ENCODE results near the gene CACNB4.
"Not testable (repeated sequence)": the region's sequence is repeated elsewhere in the genome, so short reads cannot be mapped to it uniquely, and the experiment has no call there.

CACNB4 gene

GRCh38 chr2:152122161-152122560, 23.3 kb upstream of the CACNB4 start:
- TF ChIP-seq, protein P1, sequence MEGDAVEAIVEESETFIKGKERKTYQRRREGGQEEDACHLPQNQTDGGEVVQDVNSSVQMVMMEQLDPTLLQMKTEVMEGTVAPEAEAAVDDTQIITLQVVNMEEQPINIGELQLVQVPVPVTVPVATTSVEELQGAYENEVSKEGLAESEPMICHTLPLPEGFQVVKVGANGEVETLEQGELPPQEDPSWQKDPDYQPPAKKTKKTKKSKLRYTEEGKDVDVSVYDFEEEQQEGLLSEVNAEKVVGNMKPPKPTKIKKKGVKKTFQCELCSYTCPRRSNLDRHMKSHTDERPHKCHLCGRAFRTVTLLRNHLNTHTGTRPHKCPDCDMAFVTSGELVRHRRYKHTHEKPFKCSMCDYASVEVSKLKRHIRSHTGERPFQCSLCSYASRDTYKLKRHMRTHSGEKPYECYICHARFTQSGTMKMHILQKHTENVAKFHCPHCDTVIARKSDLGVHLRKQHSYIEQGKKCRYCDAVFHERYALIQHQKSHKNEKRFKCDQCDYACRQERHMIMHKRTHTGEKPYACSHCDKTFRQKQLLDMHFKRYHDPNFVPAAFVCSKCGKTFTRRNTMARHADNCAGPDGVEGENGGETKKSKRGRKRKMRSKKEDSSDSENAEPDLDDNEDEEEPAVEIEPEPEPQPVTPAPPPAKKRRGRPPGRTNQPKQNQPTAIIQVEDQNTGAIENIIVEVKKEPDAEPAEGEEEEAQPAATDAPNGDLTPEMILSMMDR (IDR thresholded peaks at IDR 0.05; ENCODE audit: low read depth, low read length), result no peak
- no peak for TF ChIP-seq POLR2A (IDR thresholded peaks at IDR 0.05; ENCODE audit: extremely low read depth, insufficient read length)
- no peak for TF ChIP-seq MYC (IDR thresholded peaks at IDR 0.05; ENCODE audit: low read depth, low read length)
- TF ChIP-seq, protein P2, sequence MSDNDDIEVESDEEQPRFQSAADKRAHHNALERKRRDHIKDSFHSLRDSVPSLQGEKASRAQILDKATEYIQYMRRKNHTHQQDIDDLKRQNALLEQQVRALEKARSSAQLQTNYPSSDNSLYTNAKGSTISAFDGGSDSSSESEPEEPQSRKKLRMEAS (IDR thresholded peaks at IDR 0.05; ENCODE audit: low read depth, low read length), result no peak
- DNase-seq (ENCODE audit: low read depth), result no peak
- H3K4me3 ChIP-seq (ENCODE audit: low read depth, low read length), result no peak overlapping the region

DNA sequence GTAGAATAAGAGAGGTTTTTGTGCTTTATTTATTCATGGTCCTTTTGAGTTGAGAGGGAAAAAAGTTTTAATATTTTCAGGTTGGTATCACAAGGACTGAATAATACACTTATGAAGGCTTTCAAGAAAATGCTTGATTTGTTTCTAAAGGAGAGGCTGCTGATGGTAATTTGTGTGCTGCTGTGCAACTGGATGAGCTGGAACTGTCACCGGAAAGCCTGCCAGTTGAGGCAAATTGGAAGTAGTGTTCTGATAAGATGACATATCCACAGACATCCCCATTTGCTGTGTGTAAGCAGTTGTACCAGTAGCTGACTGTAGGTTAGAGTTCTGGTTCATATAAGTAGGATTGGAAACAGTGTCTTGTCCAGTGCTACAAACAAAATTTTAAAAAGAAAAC, 21.6 kb upstream of the CACNB4 start:
- no peak overlapping the region for H3K4me3 ChIP-seq (ENCODE audit: low read depth, low read length)
- TF ChIP-seq MYC (IDR thresholded peaks at IDR 0.05; ENCODE audit: low read depth, low read length), result no peak
- TF ChIP-seq POLR2A (IDR thresholded peaks at IDR 0.05; ENCODE audit: extremely low read depth, insufficient read length), result no peak
- TF ChIP-seq, protein P1 (IDR thresholded peaks at IDR 0.05; ENCODE audit: low read depth, low read length), result no peak
- TF ChIP-seq, protein P2 (IDR thresholded peaks at IDR 0.05; ENCODE audit: low read depth, low read length), result no peak
- DNase-seq (ENCODE audit: low read depth), result no peak

DNA sequence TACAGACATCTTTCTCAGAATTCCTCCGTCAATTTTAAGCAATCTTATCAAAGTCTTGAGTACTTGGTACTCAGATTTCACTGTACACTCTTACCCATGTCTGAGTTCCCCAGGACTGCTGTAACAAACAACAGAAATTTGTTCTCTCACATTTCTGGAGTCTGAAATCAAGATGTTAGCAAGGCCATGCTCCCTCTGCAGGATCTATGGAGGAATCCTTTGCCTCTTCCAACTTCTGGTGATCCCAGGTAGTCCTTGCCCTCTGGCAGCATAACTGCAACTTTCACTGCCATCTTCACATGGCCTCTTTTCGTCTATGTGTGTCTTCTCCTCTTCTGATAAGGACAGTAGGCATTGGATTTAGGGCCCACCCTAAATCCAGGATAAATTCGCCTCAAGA, 17.1 kb upstream of the CACNB4 start:
- no peak overlapping the region for H3K4me3 ChIP-seq (ENCODE audit: low read depth, low read length)
- DNase-seq (ENCODE audit: low read depth), result no peak
- no peak for TF ChIP-seq MYC (IDR thresholded peaks at IDR 0.05; ENCODE audit: low read depth, low read length)
- TF ChIP-seq, protein P2 (IDR thresholded peaks at IDR 0.05; ENCODE audit: low read depth, low read length), result no peak
- TF ChIP-seq POLR2A (IDR thresholded peaks at IDR 0.05; ENCODE audit: extremely low read depth, insufficient read length), result no peak
- TF ChIP-seq, protein P1 (IDR thresholded peaks at IDR 0.05; ENCODE audit: low read depth, low read length), result peak; percentile 5

- TF ChIP-seq, protein P2 (IDR thresholded peaks at IDR 0.05; ENCODE audit: low read depth, low read length), result no peak
- DNase-seq (ENCODE audit: low read depth), result no peak
- no peak overlapping the region for H3K4me3 ChIP-seq (ENCODE audit: low read depth, low read length)
Measured at GRCh38 chr2:152114366-152114765, 15.5 kb upstream of the CACNB4 start.

DNA sequence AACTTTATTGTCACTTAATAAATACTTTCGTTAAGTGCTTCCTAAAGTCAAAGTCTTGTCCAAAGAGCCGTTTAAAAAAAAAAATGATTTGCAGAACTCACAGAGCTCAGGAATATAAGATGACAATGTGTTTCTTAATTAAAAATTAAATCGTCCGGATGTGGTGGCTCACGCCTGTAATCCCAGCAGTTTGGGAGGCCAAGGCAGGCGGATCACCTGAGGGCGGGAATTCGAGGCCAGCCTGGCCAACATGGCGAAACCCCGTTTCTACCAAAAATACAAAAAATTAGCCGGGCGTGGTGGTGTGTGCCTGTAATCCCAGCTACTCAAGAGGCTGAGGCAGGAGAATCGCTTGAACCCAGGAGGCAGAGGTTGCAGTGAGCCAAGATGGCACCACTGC, 8.3 kb upstream of the CACNB4 start:
- DNase-seq (ENCODE audit: low read depth); H3K4me3 ChIP-seq (ENCODE audit: low read depth, low read length): not testable (repeated sequence)

DNA sequence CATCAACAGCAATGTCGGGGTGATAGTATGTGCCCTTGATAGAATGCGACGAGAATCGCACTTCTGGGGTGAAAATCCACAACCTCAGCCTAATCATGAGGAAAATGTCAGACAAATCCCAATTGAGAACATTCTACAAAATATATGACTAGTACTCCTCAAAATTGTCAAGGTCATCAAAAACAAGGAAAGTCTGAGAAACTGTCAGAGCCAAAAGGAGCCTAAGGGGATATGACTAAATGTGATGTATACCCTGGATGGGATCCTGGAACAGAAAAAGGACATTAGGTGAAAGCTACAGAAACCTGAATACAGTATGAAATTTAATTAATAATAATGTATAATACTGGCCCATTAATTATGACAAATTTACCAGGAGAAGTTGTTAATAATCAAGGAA, 7.6 kb upstream of the CACNB4 start:
- no peak for TF ChIP-seq POLR2A (IDR thresholded peaks at IDR 0.05; ENCODE audit: extremely low read depth, insufficient read length)
- TF ChIP-seq, protein P2 (IDR thresholded peaks at IDR 0.05; ENCODE audit: low read depth, low read length), result no peak
- no peak for TF ChIP-seq MYC (IDR thresholded peaks at IDR 0.05; ENCODE audit: low read depth, low read length)
- TF ChIP-seq, protein P1 (IDR thresholded peaks at IDR 0.05; ENCODE audit: low read depth, low read length), result no peak
- DNase-seq (ENCODE audit: low read depth), result no peak

GRCh38 chr2:152103271-152103670, 4.4 kb upstream of the CACNB4 start:
- no peak overlapping the region for H3K4me3 ChIP-seq (ENCODE audit: low read depth, low read length)
- DNase-seq (ENCODE audit: low read depth), result no peak
- TF ChIP-seq POLR2A (IDR thresholded peaks at IDR 0.05; ENCODE audit: extremely low read depth, insufficient read length) (no peak), MYC (IDR thresholded peaks at IDR 0.05; ENCODE audit: low read depth, low read length) (no peak)
- TF ChIP-seq, protein P1 (IDR thresholded peaks at IDR 0.05; ENCODE audit: low read depth, low read length), result no peak
- TF ChIP-seq, protein P2 (IDR thresholded peaks at IDR 0.05; ENCODE audit: low read depth, low read length), result no peak

More for the DNA sequence above, 7.6 kb upstream of the CACNB4 start:
- no peak overlapping the region for H3K4me3 ChIP-seq (ENCODE audit: low read depth, low read length)

Measured in NB4 (cell line).